ENCODE measurements around the gene FKBP7. TPM values are rescaled to one million over a fixed set of nuclear protein-coding genes. Genes with fewer than 3 reads are reported as not detected.

FKBP7 gene
- total RNA-seq, 3 donors from 2014 or later = 10.5 to 20.8 (median 16.7) TPM

DNA sequence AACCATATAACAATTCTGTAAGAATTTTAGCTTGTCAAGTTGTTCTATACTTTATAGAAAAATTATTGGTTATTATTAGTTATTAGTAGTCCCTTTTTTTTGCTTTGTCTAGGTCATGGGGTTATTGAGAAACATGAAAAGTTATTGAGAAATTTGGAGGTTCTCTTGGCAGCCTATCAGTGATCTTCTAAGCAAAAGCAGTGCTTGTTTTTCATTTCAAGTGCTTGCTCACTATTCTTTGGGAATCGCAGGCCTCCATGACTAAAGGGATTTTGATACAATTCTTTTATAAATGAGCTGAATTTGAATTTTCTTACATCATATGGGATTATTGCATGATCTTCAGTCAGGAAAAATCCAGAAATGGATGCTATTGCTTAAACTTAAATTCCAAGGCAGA, 27.7 kb upstream of the FKBP7 start:
- H3K27ac ChIP-seq = peak overlapping the region in 1 of 2 donors; percentile 69
- H3K36me3 ChIP-seq = peaks cover 4% of the 10 kb centered on the region
- no peaks in the 10 kb centered on the region for H3K4me1 ChIP-seq
- H3K9me3 ChIP-seq = no peaks in the 10 kb centered on the region
- intact Hi-C loops (cut with DNase I; ENCODE audit: low total_unique reads) = no loop called here
- H3K27me3 ChIP-seq = no peaks in the 10 kb centered on the region
- H3K4me3 ChIP-seq = no peak overlapping the region
- no peak for DNase-seq (ENCODE audit: low spot score in 2 of 2)
- TF ChIP-seq POLR2AphosphoS5 (IDR thresholded peaks at IDR 0.05) = no peak
- TF ChIP-seq, protein P1, sequence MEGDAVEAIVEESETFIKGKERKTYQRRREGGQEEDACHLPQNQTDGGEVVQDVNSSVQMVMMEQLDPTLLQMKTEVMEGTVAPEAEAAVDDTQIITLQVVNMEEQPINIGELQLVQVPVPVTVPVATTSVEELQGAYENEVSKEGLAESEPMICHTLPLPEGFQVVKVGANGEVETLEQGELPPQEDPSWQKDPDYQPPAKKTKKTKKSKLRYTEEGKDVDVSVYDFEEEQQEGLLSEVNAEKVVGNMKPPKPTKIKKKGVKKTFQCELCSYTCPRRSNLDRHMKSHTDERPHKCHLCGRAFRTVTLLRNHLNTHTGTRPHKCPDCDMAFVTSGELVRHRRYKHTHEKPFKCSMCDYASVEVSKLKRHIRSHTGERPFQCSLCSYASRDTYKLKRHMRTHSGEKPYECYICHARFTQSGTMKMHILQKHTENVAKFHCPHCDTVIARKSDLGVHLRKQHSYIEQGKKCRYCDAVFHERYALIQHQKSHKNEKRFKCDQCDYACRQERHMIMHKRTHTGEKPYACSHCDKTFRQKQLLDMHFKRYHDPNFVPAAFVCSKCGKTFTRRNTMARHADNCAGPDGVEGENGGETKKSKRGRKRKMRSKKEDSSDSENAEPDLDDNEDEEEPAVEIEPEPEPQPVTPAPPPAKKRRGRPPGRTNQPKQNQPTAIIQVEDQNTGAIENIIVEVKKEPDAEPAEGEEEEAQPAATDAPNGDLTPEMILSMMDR (IDR thresholded peaks at IDR 0.05) = no peak
- TF ChIP-seq POLR2A (IDR thresholded peaks at IDR 0.05) = no peak

DNA sequence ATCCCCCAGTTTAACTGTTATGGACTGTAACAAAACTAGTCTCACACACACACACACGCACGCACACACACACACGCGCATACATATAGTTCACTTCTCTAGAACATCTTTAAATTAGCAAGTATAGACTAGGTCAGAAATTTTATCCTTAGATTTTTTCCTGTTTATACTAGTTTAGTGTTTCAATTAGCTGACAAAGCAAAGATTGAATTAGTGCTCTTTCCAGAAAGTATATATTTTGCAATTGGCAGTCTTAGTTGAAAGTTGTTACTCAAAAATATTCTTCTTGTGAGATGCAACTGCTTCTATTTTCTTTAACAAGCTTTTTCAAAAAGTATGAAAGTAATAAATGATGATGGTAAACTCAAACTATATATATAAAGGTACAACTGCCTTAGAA, 24.4 kb upstream of the FKBP7 start:
- no peaks in the 10 kb centered on the region for H3K9me3 ChIP-seq
- H3K27me3 ChIP-seq = no peaks in the 10 kb centered on the region
- no peak overlapping the region for H3K4me3 ChIP-seq
- TF ChIP-seq POLR2A (IDR thresholded peaks at IDR 0.05) (no peak), POLR2AphosphoS5 (IDR thresholded peaks at IDR 0.05) (no peak)
- TF ChIP-seq, protein P1 (IDR thresholded peaks at IDR 0.05) = no peak
- intact Hi-C loops (cut with DNase I; ENCODE audit: low total_unique reads) = no loop called here
- H3K36me3 ChIP-seq = peaks cover 11% of the 10 kb centered on the region
- H3K27ac ChIP-seq = no peak overlapping the region
- H3K4me1 ChIP-seq = no peaks in the 10 kb centered on the region
- no peak for DNase-seq (ENCODE audit: low spot score in 2 of 2)

DNA sequence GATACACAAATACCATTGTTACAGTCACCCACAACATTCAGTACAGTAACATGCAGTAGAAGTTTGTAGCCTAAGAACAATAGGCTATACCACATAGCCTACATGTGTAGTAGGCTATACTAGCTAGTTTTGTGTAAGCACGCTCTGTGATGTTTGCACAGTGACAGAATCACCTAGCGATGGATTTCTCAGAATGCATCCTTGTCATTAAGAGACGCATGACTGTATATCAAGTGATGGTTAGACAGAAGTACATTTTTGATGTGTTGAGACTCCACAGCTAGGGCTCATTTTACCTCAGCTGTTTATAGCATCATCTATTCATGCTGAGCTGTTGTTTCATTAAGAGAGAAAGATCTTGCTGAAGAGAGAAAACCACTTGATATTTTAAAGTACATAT, 21.2 kb upstream of the FKBP7 start:
- intact Hi-C loops (cut with DNase I; ENCODE audit: low total_unique reads) = loop anchor here (5.0 kb wide), 1 partner anchor 127 kb away; no protein-coding TSS in a partner anchor
- Histone ChIP-seq H3K9me3 (no peaks in the 10 kb centered on the region), H3K4me3 (no peak overlapping the region), H3K27me3 (no peaks in the 10 kb centered on the region), H3K36me3 (peaks cover 11% of the 10 kb centered on the region), H3K4me1 (no peaks in the 10 kb centered on the region), H3K27ac (no peak overlapping the region)
- no peak for DNase-seq (ENCODE audit: low spot score in 2 of 2)
- TF ChIP-seq POLR2A (IDR thresholded peaks at IDR 0.05) (no peak), POLR2AphosphoS5 (IDR thresholded peaks at IDR 0.05) (no peak)
- TF ChIP-seq, protein P1 (IDR thresholded peaks at IDR 0.05) = no peak

DNA sequence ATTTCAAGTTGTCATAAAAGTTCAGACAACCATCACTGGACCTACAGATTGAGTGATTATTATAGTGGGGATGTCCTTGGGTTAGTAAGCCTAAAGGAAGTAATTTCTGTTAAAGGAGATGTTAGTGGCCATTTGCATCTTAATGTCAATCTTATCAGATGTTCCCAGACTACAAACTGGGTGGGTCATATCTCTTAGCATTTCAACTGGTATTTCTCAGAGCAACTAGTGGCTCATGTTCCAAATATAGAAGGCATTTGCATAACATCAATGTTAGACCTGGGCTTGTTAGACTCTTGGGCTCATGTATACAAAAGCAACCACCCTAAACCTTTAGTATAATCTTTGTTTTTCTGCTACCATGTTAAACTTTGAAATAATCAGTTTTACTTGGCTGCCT, 19.7 kb upstream of the FKBP7 start:
- Histone ChIP-seq H3K4me1 (no peaks in the 10 kb centered on the region), H3K27ac (no peak overlapping the region), H3K36me3 (peaks cover 11% of the 10 kb centered on the region), H3K27me3 (no peaks in the 10 kb centered on the region), H3K9me3 (no peaks in the 10 kb centered on the region), H3K4me3 (no peak overlapping the region)
- no peak for DNase-seq (ENCODE audit: low spot score in 2 of 2)
- intact Hi-C loops (cut with DNase I; ENCODE audit: low total_unique reads) = loop anchor here (5.0 kb wide), 1 partner anchor 126 kb away; no protein-coding TSS in a partner anchor
- no peak for TF ChIP-seq POLR2A (IDR thresholded peaks at IDR 0.05)
- no peak for TF ChIP-seq POLR2AphosphoS5 (IDR thresholded peaks at IDR 0.05)
- TF ChIP-seq, protein P1 (IDR thresholded peaks at IDR 0.05) = no peak

DNA sequence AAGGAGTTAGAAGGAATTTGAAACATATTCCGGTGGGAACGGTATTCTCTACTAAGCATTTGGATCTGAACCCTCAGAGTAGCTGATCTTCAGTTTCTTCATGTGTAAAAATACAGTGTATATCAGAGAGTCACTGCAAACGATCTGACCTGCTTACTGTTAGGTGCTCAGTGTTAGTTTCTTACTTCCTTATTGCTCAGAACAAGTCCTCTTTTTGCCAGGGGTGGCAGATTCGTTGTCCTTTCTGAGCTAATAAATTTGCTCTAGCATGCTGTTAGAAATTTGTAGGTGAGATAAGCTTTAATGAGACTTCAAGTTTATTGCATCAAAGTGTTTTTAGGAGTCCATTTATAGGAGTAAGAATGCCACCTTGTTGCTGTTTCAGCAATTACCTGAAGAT, 17.6 kb upstream of the FKBP7 start:
- no peak for DNase-seq (ENCODE audit: low spot score in 2 of 2)
- intact Hi-C loops (cut with DNase I; ENCODE audit: low total_unique reads) = loop anchor here (5.0 kb wide), 1 partner anchor 124 kb away; no protein-coding TSS in a partner anchor
- Histone ChIP-seq H3K27me3 (no peaks in the 10 kb centered on the region), H3K4me3 (no peak overlapping the region), H3K36me3 (peaks cover 6% of the 10 kb centered on the region), H3K27ac (no peak overlapping the region), H3K4me1 (no peaks in the 10 kb centered on the region), H3K9me3 (no peaks in the 10 kb centered on the region)
- TF ChIP-seq, protein P1 (IDR thresholded peaks at IDR 0.05) = no peak
